NT2/D1 (cell line): ENCODE data around the gene EHF.

ENCODE experiments used
- SUZ12 ChIP-seq: IDR thresholded peaks from 2 replicates; pipeline ENCODE4 v1.6.1; 2011; ENCODE audit not compliant: insufficient read length, insufficient read depth; ENCODE audit errors: extremely low read depth
- YY1 ChIP-seq: IDR thresholded peaks from 2 replicates; pipeline ENCODE4 v1.6.1; 2011; ENCODE audit not compliant: insufficient read length, insufficient read depth

- TF ChIP-seq SUZ12 (no peak), YY1 (no peak)
These were observed 61.9 kb downstream of the EHF start for GRCh38 chr11:34682825-34683224.
